Gastroesophageal sphincter (tissue), 3 donors: ENCODE data around the gene DUSP21.

Experiments
- CTCF ChIP-seq, 4 experiments: fragments of 200-600 bp in 2 of 4; fragments of 450-650 bp in 2 of 4; sonication (generic) in 1 of 4; IDR thresholded peaks; one replicate each; pipeline ENCODE4 v1.5.1; 2017 to 2019; ENCODE audit warnings: antibody characterized with exemption in 4 of 4, mild to moderate bottlenecking in 2 of 4, moderate library complexity in 2 of 4
- POLR2A ChIP-seq, 2 donors: fragments of 450-650 bp; IDR thresholded peaks; one replicate each; pipeline ENCODE4 v1.6.1; 2017; ENCODE audit warnings: antibody characterized with exemption in 2 of 2, mild to moderate bottlenecking in 2 of 2, moderate library complexity in 1 of 2

DNA sequence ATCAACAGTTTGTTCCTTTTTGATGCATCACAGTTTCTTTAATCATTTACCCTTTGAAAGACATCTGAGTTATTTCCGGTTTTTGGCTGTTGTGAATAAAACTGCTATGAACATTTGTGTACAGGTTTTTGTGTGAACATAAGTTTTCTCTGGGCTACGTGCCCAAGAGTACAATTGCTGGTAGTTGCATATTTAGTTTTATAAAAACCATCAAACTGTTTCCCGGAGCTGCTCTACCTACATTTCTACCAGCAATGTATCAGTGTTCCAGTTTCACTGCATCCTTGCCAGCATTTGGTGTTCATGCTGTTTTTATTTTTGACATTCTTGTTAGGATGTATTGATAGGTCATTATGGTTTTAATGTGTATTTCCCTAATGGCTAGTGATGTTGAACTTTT lies 46.4 kb downstream of the DUSP21 start:
- TF ChIP-seq POLR2A (IDR thresholded peaks at IDR 0.05) (no peak), CTCF (IDR thresholded peaks at IDR 0.05) (no peak)
